HFF-Myc (cell line): ENCODE measurements around the gene ALOX15B.
A peak's percentile ranks its signal among the peaks of the same experiment; 100 is the strongest.
"Not testable (repeated sequence)": the region's sequence is repeated elsewhere in the genome, so short reads cannot be mapped to it uniquely, and the experiment has no call there.

Experiments
- DNase-seq: peaks from one replicate; pipeline ENCODE4 v3.0.0-alpha.2; 2011; ENCODE audit warnings: low read depth; ENCODE audit errors: extremely low read depth
- H3K4me3 ChIP-seq: replicated peaks from 2 replicates; pipeline ENCODE4 v1.5.1; 2011; ENCODE audit warnings: low read depth, mild to moderate bottlenecking, control low read depth, low read length
- CTCF ChIP-seq: IDR thresholded peaks from 2 replicates; pipeline ENCODE4 v1.5.1; 2012; ENCODE audit warnings: mild to moderate bottlenecking, low read depth, low read length, control low read depth; ENCODE audit errors: missing control alignments

ALOX15B gene

DNA sequence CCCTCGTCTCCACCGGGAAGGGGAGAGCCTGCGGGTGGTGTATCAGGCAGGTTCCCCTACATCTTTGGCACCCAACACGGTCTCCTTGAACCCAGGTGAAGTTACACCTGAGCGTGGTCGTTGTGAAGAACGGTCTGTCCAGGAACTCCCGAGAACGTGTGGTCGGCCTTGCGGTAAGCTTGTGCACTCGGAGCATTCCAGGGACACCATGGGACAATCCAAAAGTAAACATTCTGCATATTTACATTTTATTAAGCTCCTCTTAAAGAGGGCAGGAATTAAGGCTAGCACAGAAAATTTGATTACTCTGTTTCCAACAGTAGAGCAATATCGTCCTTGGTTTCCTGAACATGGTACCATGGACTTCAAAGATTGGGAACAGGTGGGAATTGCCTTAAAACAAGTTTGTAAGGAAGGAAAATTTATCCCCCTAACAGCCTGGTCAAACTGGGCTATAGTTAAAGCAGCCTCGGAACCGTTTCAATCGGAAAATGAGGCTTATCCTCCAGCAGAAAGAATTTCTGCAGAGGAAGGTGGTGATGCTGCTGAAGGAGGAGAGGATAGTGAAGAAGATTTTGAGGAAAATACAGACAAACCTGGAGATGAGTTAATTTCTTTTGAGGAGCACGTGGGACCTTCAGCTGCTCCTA, 18.2 kb downstream of the ALOX15B start:
- no peak overlapping the region for H3K4me3 ChIP-seq
- no peak for TF ChIP-seq CTCF
- DNase-seq = no peak

DNA sequence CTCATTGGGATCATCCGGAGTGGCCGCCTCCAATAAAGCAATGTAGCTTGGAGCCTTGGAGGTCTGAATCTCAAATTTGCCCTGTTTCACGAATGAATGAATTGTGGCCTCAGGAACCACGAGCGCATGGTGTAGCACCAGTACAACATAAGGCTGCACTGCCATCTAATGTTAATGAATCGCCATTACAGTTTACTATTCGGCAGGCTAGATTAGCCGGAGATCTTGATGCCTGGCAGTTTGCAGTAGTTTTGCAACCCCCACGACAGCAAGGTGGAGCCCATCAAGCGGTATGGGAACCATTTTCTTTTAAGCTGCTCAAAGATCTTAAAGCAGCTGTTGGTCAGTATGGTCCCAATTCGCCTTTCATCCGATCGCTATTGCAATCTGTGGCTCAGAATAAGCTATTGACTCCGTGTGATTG, 18.8 kb downstream of the ALOX15B start:
- peak; percentile 78 for DNase-seq
- no peak overlapping the region for H3K4me3 ChIP-seq
- peak; percentile 66 for TF ChIP-seq CTCF

DNA sequence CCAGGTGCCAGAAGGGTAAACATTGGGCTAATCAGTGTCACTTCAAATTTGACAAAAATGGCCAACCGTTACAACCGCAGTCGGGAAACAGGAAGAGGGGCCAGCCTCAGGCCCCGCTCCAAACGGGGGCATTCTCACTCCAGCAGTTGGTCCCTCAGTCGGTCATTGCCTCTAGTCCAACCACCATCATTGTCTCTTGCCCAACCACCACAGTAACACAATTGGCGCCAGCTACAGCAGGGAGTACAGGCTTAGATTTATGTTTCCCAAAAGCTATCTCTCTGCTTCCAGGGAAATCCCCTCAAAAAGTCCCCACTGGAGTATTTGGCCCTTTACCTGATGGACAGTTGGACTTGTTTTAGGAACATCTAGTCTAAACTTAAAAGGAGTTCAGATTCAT, 20.3 kb downstream of the ALOX15B start:
- H3K4me3 ChIP-seq = no peak overlapping the region
- no peak for TF ChIP-seq CTCF
- no peak for DNase-seq

GRCh38 chr17:8060274-8060673, 21.4 kb downstream of the ALOX15B start:
- no peak for DNase-seq
- H3K4me3 ChIP-seq = no peak overlapping the region
- peak; percentile 68 for TF ChIP-seq CTCF

DNA sequence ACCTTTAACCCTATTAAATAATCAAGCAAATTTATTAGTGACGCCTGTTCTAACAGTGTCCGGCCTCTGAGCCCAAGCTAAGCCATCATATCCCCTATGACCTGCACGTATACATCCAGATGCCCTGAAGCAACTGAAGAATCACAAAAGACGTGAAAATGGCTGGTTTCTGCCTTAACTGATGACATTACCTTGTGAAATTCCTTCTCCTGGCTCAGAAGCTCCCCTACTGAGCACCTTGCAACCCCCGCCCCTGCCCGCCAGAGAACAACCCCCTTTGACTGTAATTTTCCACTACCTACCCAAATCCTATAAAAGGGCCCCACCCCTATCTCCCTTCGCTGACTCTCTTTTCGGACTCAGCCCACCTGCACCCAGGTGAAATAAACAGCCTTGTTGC, 23.0 kb downstream of the ALOX15B start:
- not testable (repeated sequence) for H3K4me3 ChIP-seq, DNase-seq

GRCh38 chr17:8062435-8062806, 23.6 kb downstream of the ALOX15B start:
- no peak overlapping the region for H3K4me3 ChIP-seq
- no peak for DNase-seq
- no peak for TF ChIP-seq CTCF

DNA sequence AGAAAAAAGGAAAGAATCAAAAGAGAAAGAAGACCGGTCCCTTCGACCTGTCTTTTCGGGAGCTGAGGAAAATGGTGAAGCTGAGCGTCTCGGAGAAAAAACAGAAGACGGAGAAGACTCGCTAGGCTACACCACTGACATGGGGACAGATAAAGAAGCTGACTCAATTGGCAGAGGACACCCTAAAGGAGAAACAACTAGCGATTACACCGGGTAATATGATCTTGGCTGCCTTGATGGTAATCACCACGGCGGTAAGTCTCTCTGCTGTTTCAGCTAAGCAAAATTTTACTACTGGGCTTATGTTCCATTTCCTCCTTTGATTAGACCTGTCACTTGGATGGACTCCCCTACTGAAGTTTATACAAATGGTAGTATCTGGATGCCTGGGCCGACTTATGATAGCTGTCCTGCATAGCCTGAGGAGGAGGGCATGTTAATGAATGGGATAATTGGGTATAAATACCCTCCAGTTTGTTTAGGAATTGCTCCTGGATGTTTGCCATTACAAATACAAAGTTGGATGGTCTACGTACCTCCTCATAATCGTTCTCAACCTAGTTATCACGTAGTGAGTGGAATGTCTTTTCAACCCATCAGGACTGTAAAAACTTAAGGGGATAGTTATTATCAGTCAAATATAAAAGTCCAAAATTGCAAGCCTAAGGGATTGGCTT, 24.1 kb downstream of the ALOX15B start:
- no peak for DNase-seq
- TF ChIP-seq CTCF = no peak
- no peak overlapping the region for H3K4me3 ChIP-seq
